HG02981 (cell line): ENCODE measurements around the gene CDC45.

Source experiments
- ATAC-seq: cut with Tn5 transposase; IDR thresholded peaks from one replicate; pipeline ENCODE4 v1.9.1; 2021; ENCODE audit warnings: mild to moderate bottlenecking, moderate library complexity; ENCODE audit not compliant: unreplicated experiment

Gene CDC45

DNA sequence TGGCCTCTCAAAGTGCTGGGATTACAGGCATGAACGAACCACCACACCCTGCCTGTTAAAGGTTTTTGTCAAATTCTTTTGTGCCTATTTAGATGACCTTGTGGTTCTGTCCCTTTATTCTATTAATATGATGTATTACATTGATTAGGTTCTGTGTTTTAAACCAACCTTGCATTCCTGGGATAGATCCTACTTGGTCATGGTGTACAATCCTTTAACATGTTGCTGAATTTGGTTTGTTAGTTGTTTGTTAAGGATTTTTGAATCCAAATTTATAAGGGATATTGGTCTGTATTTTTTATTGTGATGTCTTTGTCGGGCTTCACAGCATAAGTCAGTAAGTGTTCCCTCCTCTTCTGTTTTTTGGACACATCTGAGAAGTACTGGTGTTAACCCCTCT is 73.5 kb downstream of the CDC45 start:
- ATAC-seq: no peak

DNA sequence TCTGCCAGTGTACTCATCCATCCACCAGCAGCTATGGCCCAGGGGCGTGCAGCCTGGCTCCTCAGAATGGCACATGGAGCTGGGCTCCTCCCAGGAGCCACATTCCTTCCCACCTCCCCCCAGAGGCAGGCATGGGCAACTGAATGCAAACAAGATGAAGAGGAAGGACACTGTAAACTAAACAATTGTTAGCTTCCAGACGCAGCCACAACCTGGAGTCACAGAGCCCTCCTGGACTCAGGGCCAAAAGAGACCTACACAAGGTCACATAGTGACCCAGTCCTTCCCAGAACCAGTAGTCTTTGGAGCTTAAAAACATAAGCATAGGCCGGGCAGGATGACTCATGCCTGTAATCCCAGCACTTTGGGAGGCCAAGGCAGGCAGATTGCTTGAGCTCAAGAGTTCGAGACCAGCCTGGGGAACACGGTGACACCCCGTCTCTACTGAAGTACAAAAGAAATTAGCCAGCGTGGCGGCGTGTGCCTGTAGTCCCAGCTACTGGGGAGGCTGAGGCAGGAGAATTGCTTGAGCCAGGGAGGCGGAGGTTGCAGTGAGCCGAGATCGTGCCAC is 75.2 kb downstream of the CDC45 start:
- no peak for ATAC-seq

DNA sequence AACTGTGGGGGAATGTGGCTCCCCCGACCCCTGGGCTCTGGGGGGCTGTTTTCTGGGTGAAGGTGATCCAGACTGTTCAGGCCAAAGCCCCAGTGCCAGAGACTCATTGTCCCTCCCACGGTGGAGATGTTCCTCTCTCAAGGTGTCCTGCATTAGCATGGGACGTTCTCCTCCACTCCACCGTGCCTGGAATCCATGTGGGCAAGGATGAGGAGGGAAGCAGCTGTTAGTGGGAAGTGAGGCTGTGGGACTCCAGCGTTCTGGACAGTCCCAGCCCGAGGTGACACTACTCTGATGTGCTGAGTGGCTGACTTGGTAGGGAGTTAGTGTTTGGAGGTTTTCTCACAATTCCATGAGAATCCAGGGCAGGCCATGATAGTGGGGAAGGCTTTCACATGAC is 75.9 kb downstream of the CDC45 start:
- ATAC-seq: no peak

DNA sequence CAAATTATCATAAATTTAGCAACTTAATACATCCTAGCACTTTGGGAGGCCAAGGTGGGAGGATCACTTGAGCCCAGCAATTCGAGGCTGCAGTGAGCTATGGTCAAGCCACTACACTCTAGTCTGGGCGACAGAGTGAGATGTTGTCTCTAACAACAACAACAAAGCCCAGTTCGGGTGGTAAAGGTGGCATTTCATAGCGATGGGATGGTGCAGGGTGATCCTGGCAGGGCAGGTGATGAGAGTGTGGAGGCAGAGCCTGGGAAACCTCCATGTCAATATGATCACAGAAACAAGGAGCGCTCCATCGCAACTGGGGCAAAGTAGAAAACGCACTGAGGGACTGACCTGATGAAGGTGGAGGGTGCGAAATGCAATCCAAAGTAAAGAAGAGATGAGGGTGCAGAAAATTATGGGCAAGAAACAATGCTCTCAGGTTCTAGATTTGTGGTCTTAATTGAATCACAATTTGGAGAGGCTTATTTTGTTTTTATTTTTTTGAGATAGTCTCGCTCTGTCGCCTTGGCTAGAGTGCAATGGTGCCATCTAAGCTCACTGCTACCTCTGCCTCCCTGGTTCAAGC is 77.3 kb downstream of the CDC45 start:
- no peak for ATAC-seq

DNA sequence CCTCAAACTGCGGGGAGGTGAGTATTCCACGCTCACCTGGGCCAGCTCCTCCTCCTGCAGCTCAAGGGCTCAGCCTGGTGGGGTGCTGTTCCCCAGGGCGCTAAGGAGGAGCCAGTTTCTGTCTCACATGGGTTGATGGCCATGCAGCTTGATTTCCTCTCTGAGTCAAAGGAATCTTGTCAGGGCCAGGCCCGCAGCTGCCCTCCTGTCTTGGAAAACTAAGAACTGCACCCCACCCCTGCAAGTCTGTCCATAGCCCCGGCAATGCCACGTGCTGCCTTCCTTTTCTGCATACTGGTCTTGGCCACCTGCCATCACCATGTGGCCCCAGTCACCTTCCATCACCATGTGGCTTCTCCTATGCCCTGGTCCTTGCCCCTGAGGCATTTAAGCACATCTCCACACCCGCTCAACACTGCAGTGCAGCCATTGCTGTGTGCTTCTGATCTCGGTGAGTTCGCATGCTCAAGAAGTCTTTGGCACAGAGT is 79.6 kb downstream of the CDC45 start:
- no peak for ATAC-seq

DNA sequence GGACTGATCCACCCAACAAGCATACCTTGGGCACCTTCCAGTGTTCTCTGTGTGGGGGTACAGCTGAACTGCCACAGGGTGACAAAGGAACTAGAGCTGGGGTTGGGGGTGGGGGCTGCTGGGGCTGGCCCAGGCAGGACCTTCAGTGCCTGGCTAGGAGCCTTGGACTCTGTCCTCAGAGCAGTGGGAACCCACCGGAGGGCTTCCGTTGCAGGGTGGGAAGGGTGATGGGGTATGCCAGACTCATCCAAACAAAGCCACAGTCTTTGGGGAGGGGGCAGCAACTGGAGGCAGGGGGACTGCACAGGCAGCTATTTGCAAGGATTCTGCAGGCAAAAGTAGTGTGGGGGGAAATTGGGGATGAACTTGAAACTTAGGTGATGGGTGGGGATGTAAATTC is 80.2 kb downstream of the CDC45 start:
- no peak for ATAC-seq

DNA sequence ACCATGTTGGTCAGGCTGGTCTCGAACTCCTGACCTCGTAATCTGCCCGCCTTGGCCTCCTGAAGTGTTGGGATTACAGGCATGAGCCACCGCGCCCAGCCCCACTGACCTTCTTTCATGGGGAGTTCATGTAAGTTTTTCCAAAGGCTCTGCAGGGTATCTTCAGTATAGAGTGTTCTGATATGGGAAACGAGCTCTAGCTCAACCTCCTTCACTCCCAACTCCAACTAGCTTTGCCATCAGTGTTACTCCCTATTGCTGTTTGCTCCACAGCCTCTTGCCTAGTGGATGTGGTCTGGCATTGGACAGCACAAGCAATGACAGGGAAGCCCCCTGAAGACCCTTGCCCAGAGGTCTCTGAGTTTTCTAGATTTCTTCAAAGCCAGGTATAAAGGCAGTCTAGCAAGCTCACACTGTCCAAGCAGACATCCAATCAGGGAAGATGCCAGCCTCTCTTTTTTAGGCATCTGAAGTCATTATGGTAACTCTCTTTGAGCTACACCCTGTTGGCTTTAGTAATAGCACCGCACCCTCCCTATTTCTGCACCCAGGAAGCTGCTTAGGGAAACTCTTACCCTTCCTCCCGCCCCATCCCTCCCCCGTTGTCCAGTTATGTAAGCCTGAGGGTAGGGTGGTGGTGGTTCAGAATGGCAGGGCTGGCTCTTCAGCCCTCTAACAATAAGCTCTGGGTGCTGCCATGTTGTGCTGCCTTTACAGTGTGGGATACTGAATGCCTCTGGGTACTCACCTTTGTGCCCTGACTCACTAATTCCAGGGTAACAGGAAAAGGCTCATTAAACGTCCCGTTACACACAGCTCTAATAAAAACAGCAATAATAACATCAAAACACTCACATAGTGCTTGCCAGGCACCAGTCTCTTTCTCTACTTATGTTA is 85.9 kb downstream of the CDC45 start:
- no peak for ATAC-seq

DNA sequence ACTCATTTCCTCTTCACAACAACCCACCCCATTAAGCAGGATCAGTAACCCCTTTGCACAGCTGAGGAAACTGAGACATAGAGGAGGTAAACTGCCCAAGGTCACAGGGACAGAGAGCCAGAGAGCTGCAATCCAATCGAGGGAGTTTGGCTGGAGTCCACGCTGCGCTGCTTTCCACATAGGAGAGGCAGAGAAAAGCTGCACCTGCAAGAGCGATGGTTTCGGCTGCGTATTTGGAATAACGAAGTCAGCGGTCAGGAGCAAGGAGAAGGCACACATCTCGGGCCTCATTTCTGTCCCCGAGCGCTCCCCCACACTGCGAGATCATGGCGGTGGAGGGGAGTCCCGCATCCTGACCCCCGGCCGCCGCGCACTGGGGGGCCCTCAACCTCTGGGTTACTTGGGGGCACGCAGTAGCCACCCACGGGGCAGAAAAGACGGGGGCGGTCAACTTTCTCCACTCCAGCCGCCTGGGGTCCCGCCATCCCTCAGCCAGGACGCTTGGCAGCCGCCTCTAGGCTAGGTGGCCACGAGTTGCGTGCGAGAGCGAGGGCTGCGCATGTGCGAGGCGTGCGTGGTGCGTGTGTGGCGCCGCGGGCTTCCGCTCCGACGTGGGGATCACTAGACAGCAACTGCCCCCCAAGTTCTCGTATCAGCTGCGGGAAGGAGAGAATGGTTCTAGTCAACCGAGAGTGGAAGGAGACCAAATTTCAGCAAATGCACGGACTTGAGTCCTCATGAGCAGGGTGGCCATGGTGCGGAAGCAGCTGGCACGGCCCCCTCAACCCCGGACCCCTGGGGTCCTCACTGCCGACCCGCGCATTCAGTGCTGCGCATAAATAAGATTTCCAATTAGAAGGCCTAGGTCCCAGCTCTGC is 86.8 kb downstream of the CDC45 start:
- no peak for ATAC-seq

DNA sequence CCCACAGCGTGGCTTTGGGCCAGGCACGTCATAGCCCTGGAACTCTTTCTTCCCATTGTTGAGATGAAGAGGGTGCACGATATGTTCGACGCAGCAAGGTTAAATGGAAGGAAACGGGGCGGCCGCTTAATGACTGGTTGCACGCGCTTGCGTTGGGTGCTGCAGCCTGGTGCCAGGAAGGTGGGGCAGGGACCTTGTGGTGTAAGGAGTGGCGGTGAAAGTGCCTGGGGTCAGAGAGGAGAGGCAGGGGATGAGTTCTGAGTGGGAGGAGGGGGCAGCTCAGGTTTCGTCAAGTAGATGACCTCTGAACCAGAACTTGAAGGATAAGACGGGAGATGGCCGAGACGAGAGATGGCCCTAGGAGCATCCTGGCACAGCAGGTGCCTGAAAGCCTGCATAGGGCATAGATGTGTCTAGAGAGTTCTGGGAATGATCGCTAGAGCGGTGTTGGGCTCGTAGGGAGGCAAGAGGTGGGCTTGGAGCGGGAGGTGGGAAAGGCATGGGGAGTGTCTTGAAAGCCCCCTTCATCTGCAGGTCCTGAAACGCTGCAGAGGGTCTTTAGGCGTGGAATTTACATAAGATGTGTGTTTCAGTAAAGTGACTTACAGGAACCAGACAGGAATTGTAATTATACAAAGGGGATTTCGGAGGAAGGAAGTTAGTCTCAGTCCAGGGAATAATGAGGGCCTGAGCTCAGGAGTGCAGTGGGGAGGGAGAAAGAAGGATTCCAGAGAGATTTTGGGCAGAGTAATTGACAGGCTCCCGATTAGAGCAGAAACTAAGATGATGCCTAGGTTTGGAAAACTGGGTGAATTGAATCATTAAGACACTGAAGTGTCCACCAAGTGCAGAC is 87.7 kb downstream of the CDC45 start:
- no peak for ATAC-seq

DNA sequence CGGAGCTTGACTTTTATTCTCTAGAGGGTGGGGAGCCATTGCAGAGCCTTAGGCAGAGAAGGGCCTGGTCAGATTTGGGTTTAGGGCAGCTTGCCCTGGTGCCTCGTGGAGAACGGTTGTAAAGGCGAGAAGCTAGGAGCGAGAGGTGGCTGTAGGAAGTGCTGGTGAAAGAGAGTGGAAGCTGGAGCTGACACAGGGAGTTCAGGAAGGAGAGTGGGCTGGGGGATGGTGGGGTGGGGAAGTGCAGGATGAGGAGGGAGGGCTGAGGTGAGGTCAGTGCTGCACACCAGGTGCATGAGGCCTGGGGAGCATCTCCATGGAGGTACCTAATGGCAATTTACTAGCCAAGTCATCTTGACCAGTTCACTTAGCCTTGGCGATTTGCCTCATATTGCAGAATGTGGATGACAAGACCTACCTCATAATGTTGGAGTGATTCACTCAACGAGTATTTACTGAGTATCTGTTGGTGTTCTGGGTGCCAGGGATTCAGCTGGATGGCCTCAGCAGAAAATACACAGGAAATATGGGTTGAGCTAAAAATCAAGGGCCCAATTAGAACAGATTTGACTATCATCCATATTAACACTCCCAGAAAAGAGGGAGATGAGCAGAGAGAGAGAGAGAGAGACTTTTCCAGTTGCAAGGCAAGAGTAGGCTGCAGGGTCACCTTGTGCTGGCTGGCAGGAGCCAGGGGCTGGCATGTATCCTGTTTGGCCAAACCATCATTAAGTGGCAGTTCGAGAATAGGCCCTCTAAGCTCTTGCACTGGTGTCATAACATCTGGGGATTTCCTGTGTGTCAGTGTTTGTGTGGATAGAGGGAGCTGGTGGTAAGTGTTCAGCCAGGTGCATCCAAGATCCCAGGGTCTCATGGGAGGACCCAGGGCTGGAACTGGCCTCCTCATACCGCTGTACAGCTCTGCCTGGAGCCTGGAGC is 88.9 kb downstream of the CDC45 start:
- ATAC-seq: no peak

DNA sequence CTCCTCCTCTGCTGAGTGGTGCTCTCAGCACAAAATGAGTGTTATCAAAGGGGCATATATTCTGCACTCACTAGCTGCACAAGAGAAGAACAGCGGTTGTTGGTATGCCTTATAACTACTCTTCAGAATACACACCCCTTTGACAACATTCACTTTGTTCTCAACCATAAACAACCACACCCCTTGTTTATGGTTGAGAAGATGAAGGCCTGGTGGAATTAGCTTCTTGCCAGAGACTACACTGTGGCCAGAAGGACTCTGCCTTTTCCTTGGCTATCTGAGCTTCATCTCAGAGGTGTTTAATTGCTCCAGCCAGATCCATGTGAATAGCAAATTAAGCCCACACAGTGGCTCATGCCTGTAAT is 89.5 kb downstream of the CDC45 start:
- no peak for ATAC-seq

DNA sequence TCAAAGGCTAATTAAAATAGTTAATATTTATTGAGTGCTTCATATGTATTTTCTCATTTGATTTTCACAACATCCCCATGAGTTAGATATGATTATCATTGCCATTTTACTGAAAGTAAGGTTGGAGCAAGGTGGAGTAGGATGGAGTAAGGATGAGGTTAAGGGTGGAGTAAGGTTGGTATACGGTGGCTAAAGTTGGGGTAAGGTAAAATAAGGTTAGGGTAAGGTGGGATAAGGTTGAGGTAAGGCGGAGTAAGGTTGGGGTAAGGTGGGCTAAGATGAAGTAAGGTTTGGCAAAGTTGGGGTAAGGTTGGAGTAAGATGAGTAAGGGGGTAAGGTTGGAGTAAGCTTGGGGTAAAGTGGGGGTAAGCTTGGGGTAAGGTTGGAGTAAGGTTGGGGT is 90.3 kb downstream of the CDC45 start:
- no peak for ATAC-seq
